HepG2 (cell line): Measurements from ENCODE around the gene ATP2B2. TPM values are rescaled to one million over a fixed set of nuclear protein-coding genes. Genes with fewer than 3 reads are reported as not detected.

Experiments used
- ERF ChIP-seq: IDR thresholded peaks from 2 replicates; pipeline ENCODE4 v1.6.1; 2018; ENCODE audit warnings: missing biosample characterization, missing genetic modification reagents
- FOXO1 ChIP-seq: sonication (generic); formaldehyde crosslinking; IDR thresholded peaks from 2 replicates; pipeline ENCODE4 v1.4.0; 2020; ENCODE audit warnings: missing genetic modification reagents
- IRF2 ChIP-seq: IDR thresholded peaks from 2 replicates; pipeline ENCODE4 v1.6.1; 2018; ENCODE audit warnings: missing genetic modification reagents, missing compliant biosample characterization
- KDM4B ChIP-seq: sonication (generic); formaldehyde crosslinking; IDR thresholded peaks from 2 replicates; pipeline ENCODE4 v1.4.0; 2020; ENCODE audit warnings: missing genetic modification reagents
- NCOA2 ChIP-seq: sonication (generic); formaldehyde crosslinking; IDR thresholded peaks from 2 replicates; pipeline ENCODE4 v1.8.0; 2022; ENCODE audit warnings: inconsistent platforms
- NFKB2 ChIP-seq: sonication (generic); formaldehyde crosslinking; IDR thresholded peaks from 2 replicates; pipeline ENCODE4 v1.4.0; 2020; ENCODE audit warnings: missing genetic modification reagents, borderline replicate concordance
- RARA ChIP-seq: IDR thresholded peaks from 2 replicates; pipeline ENCODE4 v1.6.1; 2016; ENCODE audit warnings: missing genetic modification reagents, missing compliant biosample characterization
- ZNF143 ChIP-seq: sonication (generic); formaldehyde crosslinking; IDR thresholded peaks from 2 replicates; pipeline ENCODE4 v1.4.0; 2020; ENCODE audit warnings: missing genetic modification reagents
- polyA plus RNA-seq, 8 experiments: library from polyadenylated mRNA; depleted of rRNA in 3 of 8; stranded (reverse) in 7 of 8; unstranded in 1 of 8; fragments of >200 nt; fragmentation: Illumina TruSeq in 4 of 8; extraction: Trizol in 4 of 8; gene quantifications; 2 replicates each; pipeline versions ENCODE4 v1.2.1 to v1.2.3, GENCODE V29; 2011 to 2016; ENCODE audit warnings: low read depth in 4 of 8, missing spikeins in 1 of 8, mixed read lengths in 1 of 8; ENCODE audit not compliant: insufficient read depth in 1 of 8
- total RNA-seq, 5 experiments: library from RNA; depleted of rRNA; stranded (reverse); fragments of >200 nt; fragmentation: Illumina TruSeq; extraction: Trizol; gene quantifications; 2 replicates each; pipeline ENCODE4 v1.2.3, GENCODE V29; 2016; ENCODE audit warnings: low read depth in 1 of 5
- TF ChIP-seq, protein P1 (sequence below): sonication (generic); formaldehyde crosslinking; conservative IDR thresholded peaks from 2 replicates; pipeline ENCODE4 v1.4.0; 2020; ENCODE audit warnings: mild to moderate bottlenecking, missing genetic modification reagents, moderate library complexity
- TF ChIP-seq, protein P2 (sequence below): sonication (generic); formaldehyde crosslinking; conservative IDR thresholded peaks from 2 replicates; pipeline ENCODE4 v1.8.1; 2023; ENCODE audit warnings: missing genetic modification reagents
- TF ChIP-seq, protein P3 (sequence below): sonication (generic); formaldehyde crosslinking; IDR thresholded peaks from 2 replicates; pipeline ENCODE4 v1.4.0; 2020; ENCODE audit warnings: mild to moderate bottlenecking, missing genetic modification reagents, borderline replicate concordance
- TF ChIP-seq, protein P4 (sequence below): sonication (generic); formaldehyde crosslinking; IDR thresholded peaks from 2 replicates; pipeline ENCODE4 v1.4.0; 2020; ENCODE audit warnings: missing genetic modification reagents
- TF ChIP-seq, protein P5 (sequence below): IDR thresholded peaks from 2 replicates; pipeline ENCODE4 v1.6.1; 2016; ENCODE audit warnings: low read depth, control low read depth

The ATP2B2 gene
- total and polyA plus RNA-seq, 2 of the 13 experiments (the other 11 are each of a cell fraction or from before 2014, with no cell fraction given) = 1.5 to 2.3 TPM

DNA sequence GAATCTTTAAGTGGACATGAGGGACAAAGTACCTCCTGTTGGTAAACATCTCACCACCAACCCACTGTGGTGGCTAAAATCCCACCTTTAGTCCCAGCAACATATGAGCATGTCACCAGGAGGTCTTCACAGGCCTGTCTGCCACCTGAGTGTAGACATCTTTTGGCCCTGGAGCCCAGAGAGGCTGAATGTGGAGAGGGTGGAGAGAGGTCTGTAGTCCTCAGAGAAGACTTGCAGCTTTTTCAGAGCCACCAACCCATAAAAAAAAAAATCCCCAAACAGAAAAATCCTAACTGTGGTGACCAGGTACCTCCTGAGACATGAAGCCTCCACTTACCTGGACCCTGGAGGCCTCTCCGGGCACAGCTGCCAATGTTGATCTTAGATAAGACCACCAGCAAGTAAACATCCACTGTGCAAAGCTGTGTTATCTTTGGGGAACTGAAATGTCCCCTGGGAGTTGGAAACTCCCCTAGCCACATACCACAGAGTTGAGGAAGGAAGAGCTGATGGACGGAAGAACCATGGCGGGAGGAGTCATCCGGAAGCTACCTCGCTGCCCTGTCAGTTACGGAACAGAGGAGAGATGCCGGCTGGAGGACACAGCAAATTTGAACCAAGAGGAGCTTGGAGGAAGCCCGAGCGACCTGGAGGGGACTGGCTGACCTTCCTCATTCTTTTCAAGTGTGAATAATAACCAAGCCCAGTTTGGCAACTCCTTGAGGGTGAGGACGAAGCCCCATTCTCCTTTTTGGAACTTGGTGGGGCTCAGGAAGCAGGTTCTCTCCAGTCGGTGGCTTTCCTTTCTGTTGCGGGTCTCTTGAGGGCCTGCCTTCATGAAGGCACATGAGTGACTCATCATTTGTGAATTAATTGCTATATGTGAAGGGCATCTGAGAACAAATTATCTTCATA lies 212.6 kb downstream of the ATP2B2 start, which contains the start of gene GHRL (continued):
- TF ChIP-seq, protein P1, sequence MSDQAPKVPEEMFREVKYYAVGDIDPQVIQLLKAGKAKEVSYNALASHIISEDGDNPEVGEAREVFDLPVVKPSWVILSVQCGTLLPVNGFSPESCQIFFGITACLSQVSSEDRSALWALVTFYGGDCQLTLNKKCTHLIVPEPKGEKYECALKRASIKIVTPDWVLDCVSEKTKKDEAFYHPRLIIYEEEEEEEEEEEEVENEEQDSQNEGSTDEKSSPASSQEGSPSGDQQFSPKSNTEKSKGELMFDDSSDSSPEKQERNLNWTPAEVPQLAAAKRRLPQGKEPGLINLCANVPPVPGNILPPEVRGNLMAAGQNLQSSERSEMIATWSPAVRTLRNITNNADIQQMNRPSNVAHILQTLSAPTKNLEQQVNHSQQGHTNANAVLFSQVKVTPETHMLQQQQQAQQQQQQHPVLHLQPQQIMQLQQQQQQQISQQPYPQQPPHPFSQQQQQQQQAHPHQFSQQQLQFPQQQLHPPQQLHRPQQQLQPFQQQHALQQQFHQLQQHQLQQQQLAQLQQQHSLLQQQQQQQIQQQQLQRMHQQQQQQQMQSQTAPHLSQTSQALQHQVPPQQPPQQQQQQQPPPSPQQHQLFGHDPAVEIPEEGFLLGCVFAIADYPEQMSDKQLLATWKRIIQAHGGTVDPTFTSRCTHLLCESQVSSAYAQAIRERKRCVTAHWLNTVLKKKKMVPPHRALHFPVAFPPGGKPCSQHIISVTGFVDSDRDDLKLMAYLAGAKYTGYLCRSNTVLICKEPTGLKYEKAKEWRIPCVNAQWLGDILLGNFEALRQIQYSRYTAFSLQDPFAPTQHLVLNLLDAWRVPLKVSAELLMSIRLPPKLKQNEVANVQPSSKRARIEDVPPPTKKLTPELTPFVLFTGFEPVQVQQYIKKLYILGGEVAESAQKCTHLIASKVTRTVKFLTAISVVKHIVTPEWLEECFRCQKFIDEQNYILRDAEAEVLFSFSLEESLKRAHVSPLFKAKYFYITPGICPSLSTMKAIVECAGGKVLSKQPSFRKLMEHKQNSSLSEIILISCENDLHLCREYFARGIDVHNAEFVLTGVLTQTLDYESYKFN (CRISPR knock-in tag) = peak; percentile 92
- TF ChIP-seq NFKB2 (peak; percentile 33; the same call in 1 of the 2 replicates), NCOA2 (CRISPR knock-in tag) (peak; percentile 67), IRF2 (CRISPR knock-in tag) (peak; percentile 44; the same call in 1 of the 2 replicates), KDM4B (no peak), FOXO1 (peak; percentile 83), ZNF143 (CRISPR knock-in tag) (peak; percentile 53), RARA (CRISPR knock-in tag) (peak; percentile 54), ERF (CRISPR knock-in tag) (peak; percentile 64)
- TF ChIP-seq, protein P2, sequence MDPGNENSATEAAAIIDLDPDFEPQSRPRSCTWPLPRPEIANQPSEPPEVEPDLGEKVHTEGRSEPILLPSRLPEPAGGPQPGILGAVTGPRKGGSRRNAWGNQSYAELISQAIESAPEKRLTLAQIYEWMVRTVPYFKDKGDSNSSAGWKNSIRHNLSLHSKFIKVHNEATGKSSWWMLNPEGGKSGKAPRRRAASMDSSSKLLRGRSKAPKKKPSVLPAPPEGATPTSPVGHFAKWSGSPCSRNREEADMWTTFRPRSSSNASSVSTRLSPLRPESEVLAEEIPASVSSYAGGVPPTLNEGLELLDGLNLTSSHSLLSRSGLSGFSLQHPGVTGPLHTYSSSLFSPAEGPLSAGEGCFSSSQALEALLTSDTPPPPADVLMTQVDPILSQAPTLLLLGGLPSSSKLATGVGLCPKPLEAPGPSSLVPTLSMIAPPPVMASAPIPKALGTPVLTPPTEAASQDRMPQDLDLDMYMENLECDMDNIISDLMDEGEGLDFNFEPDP (CRISPR knock-in tag) = 0 out of 2 replicates have a peak, but pooled peaks have one; percentile 72
- TF ChIP-seq, protein P3, sequence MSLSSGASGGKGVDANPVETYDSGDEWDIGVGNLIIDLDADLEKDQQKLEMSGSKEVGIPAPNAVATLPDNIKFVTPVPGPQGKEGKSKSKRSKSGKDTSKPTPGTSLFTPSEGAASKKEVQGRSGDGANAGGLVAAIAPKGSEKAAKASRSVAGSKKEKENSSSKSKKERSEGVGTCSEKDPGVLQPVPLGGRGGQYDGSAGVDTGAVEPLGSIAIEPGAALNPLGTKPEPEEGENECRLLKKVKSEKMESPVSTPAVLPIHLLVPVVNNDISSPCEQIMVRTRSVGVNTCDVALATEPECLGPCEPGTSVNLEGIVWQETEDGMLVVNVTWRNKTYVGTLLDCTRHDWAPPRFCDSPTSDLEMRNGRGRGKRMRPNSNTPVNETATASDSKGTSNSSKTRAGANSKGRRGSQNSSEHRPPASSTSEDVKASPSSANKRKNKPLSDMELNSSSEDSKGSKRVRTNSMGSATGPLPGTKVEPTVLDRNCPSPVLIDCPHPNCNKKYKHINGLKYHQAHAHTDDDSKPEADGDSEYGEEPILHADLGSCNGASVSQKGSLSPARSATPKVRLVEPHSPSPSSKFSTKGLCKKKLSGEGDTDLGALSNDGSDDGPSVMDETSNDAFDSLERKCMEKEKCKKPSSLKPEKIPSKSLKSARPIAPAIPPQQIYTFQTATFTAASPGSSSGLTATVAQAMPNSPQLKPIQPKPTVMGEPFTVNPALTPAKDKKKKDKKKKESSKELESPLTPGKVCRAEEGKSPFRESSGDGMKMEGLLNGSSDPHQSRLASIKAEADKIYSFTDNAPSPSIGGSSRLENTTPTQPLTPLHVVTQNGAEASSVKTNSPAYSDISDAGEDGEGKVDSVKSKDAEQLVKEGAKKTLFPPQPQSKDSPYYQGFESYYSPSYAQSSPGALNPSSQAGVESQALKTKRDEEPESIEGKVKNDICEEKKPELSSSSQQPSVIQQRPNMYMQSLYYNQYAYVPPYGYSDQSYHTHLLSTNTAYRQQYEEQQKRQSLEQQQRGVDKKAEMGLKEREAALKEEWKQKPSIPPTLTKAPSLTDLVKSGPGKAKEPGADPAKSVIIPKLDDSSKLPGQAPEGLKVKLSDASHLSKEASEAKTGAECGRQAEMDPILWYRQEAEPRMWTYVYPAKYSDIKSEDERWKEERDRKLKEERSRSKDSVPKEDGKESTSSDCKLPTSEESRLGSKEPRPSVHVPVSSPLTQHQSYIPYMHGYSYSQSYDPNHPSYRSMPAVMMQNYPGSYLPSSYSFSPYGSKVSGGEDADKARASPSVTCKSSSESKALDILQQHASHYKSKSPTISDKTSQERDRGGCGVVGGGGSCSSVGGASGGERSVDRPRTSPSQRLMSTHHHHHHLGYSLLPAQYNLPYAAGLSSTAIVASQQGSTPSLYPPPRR = no peak; the same call in 1 of the 2 replicates
- TF ChIP-seq, protein P4, sequence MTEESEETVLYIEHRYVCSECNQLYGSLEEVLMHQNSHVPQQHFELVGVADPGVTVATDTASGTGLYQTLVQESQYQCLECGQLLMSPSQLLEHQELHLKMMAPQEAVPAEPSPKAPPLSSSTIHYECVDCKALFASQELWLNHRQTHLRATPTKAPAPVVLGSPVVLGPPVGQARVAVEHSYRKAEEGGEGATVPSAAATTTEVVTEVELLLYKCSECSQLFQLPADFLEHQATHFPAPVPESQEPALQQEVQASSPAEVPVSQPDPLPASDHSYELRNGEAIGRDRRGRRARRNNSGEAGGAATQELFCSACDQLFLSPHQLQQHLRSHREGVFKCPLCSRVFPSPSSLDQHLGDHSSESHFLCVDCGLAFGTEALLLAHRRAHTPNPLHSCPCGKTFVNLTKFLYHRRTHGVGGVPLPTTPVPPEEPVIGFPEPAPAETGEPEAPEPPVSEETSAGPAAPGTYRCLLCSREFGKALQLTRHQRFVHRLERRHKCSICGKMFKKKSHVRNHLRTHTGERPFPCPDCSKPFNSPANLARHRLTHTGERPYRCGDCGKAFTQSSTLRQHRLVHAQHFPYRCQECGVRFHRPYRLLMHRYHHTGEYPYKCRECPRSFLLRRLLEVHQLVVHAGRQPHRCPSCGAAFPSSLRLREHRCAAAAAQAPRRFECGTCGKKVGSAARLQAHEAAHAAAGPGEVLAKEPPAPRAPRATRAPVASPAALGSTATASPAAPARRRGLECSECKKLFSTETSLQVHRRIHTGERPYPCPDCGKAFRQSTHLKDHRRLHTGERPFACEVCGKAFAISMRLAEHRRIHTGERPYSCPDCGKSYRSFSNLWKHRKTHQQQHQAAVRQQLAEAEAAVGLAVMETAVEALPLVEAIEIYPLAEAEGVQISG (CRISPR knock-in tag) = peak; percentile 92
- TF ChIP-seq, protein P5, sequence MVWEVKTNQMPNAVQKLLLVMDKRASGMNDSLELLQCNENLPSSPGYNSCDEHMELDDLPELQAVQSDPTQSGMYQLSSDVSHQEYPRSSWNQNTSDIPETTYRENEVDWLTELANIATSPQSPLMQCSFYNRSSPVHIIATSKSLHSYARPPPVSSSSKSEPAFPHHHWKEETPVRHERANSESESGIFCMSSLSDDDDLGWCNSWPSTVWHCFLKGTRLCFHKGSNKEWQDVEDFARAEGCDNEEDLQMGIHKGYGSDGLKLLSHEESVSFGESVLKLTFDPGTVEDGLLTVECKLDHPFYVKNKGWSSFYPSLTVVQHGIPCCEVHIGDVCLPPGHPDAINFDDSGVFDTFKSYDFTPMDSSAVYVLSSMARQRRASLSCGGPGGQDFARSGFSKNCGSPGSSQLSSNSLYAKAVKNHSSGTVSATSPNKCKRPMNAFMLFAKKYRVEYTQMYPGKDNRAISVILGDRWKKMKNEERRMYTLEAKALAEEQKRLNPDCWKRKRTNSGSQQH (CRISPR knock-in tag) = peak; percentile 59; the same call in 1 of the 2 replicates
